ENCODE measurements around the gene NRF1. TPM values are rescaled to one million over a fixed set of nuclear protein-coding genes. Genes with fewer than 3 reads are reported as not detected.

The NRF1 gene
- total and polyA plus RNA-seq, 10 of the 15 experiments (the other 5 are each of a cell fraction or from before 2014, with no cell fraction given): 3.5 to 23.1 (median 13.5) TPM

DNA sequence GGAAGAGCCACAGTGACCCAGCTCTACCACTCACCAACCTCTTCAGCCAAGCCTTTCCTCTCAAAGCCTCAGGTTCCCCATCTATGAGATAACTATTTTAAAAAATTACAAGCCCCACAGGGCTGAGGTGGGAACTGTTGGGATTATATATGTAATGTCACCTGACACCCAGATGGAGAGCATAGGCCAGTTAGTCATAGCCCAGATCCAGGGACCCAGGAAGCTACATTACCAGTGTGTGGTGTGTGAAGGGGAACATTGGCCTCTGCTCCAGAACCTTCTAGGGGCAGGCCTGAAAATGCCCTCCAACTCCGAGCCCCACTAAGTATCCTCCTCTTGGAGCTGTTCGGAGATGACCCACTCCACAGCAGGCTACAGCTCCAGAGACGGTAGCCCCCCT, 162.4 kb downstream of the NRF1 start:
- H3K9ac ChIP-seq (ENCODE audit: control insufficient read depth, insufficient read depth, low read length): no peak overlapping the region
- H3K9me3 ChIP-seq (replicated peaks; ENCODE audit: control insufficient read depth, insufficient read depth, low read length): no peaks in the 10 kb centered on the region
- in situ Hi-C loops (cut with MboI) (no loop called here), intact Hi-C loops (cut with micrococcal nuclease; ENCODE audit: unreplicated experiment) (no loop called here)
- no peaks in the 10 kb centered on the region for H4K20me1 ChIP-seq (ENCODE audit: control insufficient read depth, insufficient read depth)
- DNase-seq (ENCODE audit: low read depth, low spot score): no peak
- H3K4me3 ChIP-seq: no peak overlapping the region
- ChIA-PET POLR2A (no interaction called here), CTCF (no interaction called here), RAD21 (ENCODE audit: unreplicated experiment) (no interaction called here), SMC1A (ENCODE audit: uncharacterized antibody, unreplicated experiment) (no interaction called here)
- peaks cover 5% of the 10 kb centered on the region in 2 experiments for H3K27me3 ChIP-seq (replicated peaks in 1 of 2; ENCODE audit: control insufficient read depth in 2 of 2, insufficient read depth in 2 of 2, low read length in 1 of 2)
- FAIRE-seq: no peak
- no peaks in the 10 kb centered on the region for H3K4me1 ChIP-seq (ENCODE audit: control insufficient read depth, insufficient read depth, low read length)
- no peak overlapping the region for H3K4me2 ChIP-seq (ENCODE audit: control insufficient read depth, insufficient read depth)
- BruUV-seq (replicated peaks): no TSS peak
- no peaks in the 10 kb centered on the region for H3K36me3 ChIP-seq (ENCODE audit: control insufficient read depth in 2 of 2, insufficient read depth in 2 of 2, low read length in 1 of 2)
- no peak overlapping the region for H3K27ac ChIP-seq (ENCODE audit: control insufficient read depth, insufficient read depth)
- no peak overlapping the region for H2AFZ ChIP-seq (ENCODE audit: control insufficient read depth, low read depth, low read length)
- WGBS (ENCODE audit: insufficient coverage, insufficient replicate concordance, low lambda C conversion rate, missing lambda C conversion rate): 31% methylated on average over 3 of the region's 3 CpGs
- H3K79me2 ChIP-seq (ENCODE audit: control insufficient read depth, insufficient read depth, low read length): no peaks in the 10 kb centered on the region
- TF ChIP-seq RAD51 (IDR thresholded peaks at IDR 0.05): no peak
- TF ChIP-seq, protein P1, sequence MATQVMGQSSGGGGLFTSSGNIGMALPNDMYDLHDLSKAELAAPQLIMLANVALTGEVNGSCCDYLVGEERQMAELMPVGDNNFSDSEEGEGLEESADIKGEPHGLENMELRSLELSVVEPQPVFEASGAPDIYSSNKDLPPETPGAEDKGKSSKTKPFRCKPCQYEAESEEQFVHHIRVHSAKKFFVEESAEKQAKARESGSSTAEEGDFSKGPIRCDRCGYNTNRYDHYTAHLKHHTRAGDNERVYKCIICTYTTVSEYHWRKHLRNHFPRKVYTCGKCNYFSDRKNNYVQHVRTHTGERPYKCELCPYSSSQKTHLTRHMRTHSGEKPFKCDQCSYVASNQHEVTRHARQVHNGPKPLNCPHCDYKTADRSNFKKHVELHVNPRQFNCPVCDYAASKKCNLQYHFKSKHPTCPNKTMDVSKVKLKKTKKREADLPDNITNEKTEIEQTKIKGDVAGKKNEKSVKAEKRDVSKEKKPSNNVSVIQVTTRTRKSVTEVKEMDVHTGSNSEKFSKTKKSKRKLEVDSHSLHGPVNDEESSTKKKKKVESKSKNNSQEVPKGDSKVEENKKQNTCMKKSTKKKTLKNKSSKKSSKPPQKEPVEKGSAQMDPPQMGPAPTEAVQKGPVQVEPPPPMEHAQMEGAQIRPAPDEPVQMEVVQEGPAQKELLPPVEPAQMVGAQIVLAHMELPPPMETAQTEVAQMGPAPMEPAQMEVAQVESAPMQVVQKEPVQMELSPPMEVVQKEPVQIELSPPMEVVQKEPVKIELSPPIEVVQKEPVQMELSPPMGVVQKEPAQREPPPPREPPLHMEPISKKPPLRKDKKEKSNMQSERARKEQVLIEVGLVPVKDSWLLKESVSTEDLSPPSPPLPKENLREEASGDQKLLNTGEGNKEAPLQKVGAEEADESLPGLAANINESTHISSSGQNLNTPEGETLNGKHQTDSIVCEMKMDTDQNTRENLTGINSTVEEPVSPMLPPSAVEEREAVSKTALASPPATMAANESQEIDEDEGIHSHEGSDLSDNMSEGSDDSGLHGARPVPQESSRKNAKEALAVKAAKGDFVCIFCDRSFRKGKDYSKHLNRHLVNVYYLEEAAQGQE (IDR thresholded peaks at IDR 0.05; ENCODE audit: low read depth, low read length): no peak
- TF ChIP-seq SMAD5 (IDR thresholded peaks at IDR 0.05; ENCODE audit: low read depth): no peak
- TF ChIP-seq, protein P2, sequence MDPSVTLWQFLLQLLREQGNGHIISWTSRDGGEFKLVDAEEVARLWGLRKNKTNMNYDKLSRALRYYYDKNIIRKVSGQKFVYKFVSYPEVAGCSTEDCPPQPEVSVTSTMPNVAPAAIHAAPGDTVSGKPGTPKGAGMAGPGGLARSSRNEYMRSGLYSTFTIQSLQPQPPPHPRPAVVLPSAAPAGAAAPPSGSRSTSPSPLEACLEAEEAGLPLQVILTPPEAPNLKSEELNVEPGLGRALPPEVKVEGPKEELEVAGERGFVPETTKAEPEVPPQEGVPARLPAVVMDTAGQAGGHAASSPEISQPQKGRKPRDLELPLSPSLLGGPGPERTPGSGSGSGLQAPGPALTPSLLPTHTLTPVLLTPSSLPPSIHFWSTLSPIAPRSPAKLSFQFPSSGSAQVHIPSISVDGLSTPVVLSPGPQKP (IDR thresholded peaks at IDR 0.05; ENCODE audit: low read depth, low read length): no peak
- TF ChIP-seq KAT2A (conservative IDR thresholded peaks at IDR 0.05; ENCODE audit: control insufficient read depth, low read depth, low read length): no peak
- no peak; the same call in 2 of the 3 replicates for ATAC-seq
